ENCODE data around the gene S100A7.

DNA sequence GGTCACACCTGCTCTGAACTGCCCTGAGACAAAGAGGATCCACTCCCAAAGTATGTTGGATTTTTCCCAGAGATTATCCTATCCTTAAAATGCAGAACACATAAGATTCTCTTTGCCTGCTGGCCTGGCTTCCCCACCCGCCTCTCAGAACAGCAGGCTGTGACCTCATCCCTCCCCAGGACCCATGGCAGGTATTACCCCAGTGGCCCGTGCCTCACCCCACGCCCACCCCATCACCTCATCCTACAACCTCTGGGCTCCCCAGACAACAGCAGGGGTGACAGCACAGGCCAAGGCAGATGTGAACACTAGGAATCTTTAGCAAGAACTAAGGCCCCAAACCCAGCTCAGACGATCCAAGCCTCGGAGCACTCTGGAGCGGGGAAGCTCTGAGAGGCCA, 35.1 kb upstream of the S100A7 start:
- TF ChIP-seq SUZ12 (IDR thresholded peaks at IDR 0.05) (no peak), NFRKB (IDR thresholded peaks at IDR 0.05) (no peak), FOXA1 (IDR thresholded peaks at IDR 0.05) (no peak), FOXM1 (IDR thresholded peaks at IDR 0.05; ENCODE audit: borderline replicate concordance) (no peak), ARNT (IDR thresholded peaks at IDR 0.05) (no peak), CTBP1 (IDR thresholded peaks at IDR 0.05; ENCODE audit: borderline replicate concordance) (no peak), SP1 (IDR thresholded peaks at IDR 0.05) (no peak), BHLHE40 (IDR thresholded peaks at IDR 0.05; ENCODE audit: borderline replicate concordance) (no peak), L3MBTL2 (conservative IDR thresholded peaks at IDR 0.05) (no peak), ZNF384 (IDR thresholded peaks at IDR 0.05) (no peak), TARDBP (IDR thresholded peaks at IDR 0.05) (no peak), ELF4 (IDR thresholded peaks at IDR 0.05) (no peak), HDGF (IDR thresholded peaks at IDR 0.05; ENCODE audit: borderline replicate concordance) (no peak)
- TF ChIP-seq, protein P1, sequence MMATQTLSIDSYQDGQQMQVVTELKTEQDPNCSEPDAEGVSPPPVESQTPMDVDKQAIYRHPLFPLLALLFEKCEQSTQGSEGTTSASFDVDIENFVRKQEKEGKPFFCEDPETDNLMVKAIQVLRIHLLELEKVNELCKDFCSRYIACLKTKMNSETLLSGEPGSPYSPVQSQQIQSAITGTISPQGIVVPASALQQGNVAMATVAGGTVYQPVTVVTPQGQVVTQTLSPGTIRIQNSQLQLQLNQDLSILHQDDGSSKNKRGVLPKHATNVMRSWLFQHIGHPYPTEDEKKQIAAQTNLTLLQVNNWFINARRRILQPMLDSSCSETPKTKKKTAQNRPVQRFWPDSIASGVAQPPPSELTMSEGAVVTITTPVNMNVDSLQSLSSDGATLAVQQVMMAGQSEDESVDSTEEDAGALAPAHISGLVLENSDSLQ (IDR thresholded peaks at IDR 0.05): no peak

Measured in HEK293T (cell line).